ENCODE measurements around the gene MAP4K5. TPM values are rescaled to one million over a fixed set of nuclear protein-coding genes. Genes with fewer than 3 reads are reported as not detected.

Gene MAP4K5
- polyA plus RNA-seq, 1 donor (not counting 4 experiments of a cell fraction or from before 2014, with no cell fraction given), result 25.8 TPM

- no peaks in the 10 kb centered on the region for H3K4me1 ChIP-seq (ENCODE audit: control insufficient read depth, extremely low read depth, insufficient read depth, low read length)
- H2AFZ ChIP-seq (ENCODE audit: control insufficient read depth, low read length), result no peak overlapping the region
- H3K9me1 ChIP-seq (ENCODE audit: control insufficient read depth, extremely low read depth, insufficient read depth, low read length), result no peaks in the 10 kb centered on the region
- H3K9me3 ChIP-seq (ENCODE audit: control insufficient read depth, low read depth, low read length), result no peaks in the 10 kb centered on the region
- no peak overlapping the region for H3K4me3 ChIP-seq (ENCODE audit: control insufficient read depth in 2 of 3, extremely low read depth in 1 of 3, insufficient read depth in 2 of 3, low read depth in 1 of 3, low read length in 3 of 3)
- no peak for DNase-seq (ENCODE audit: low read depth, low spot score)
- H3K27me3 ChIP-seq (ENCODE audit: control insufficient read depth, extremely low read depth, insufficient read depth, low read length), result no peaks in the 10 kb centered on the region
- no peaks in the 10 kb centered on the region for H4K20me1 ChIP-seq (ENCODE audit: control insufficient read depth, extremely low read depth, insufficient read depth, low read length)
- no peaks in the 10 kb centered on the region for H3K79me2 ChIP-seq (ENCODE audit: control insufficient read depth, insufficient read depth, low read length)
- no peaks in the 10 kb centered on the region for H3K36me3 ChIP-seq (ENCODE audit: control insufficient read depth in 2 of 2, extremely low read depth in 1 of 2, insufficient read depth in 2 of 2, low read length in 2 of 2)
- dilution Hi-C loops (cut with MboI; ENCODE audit: extremely low pct_ligation_motif_present, low sequenced_read_pairs), result no loop called here
- H3K4me2 ChIP-seq (ENCODE audit: control insufficient read depth, extremely low read depth, insufficient read depth, low read depth, low read length), result no peak overlapping the region
- no peak for TF ChIP-seq CTCF (optimal IDR thresholded peaks at IDR 0.05 in 1 of 3, IDR thresholded peaks at IDR 0.05 in 1 of 3, conservative IDR thresholded peaks at IDR 0.05 in 1 of 3; ENCODE audit: extremely low read depth in 1 of 3, insufficient read depth in 2 of 3, low read length in 3 of 3)
- TF ChIP-seq EZH2 (IDR thresholded peaks at IDR 0.05; ENCODE audit: low read length), result no peak
- no peak overlapping the region for H3K27ac ChIP-seq (ENCODE audit: control insufficient read depth, insufficient read depth, low read length)
- FAIRE-seq, result no peak
- no peak overlapping the region for H3K9ac ChIP-seq (ENCODE audit: control insufficient read depth, extremely low read depth, insufficient read depth, low read length)
Observed at GRCh38 chr14:50388256-50388931, 144.0 kb downstream of the MAP4K5 start.

GRCh38 chr14:50387548-50387947, 144.8 kb downstream of the MAP4K5 start:
- no peaks in the 10 kb centered on the region for H3K9me1 ChIP-seq (ENCODE audit: control insufficient read depth, extremely low read depth, insufficient read depth, low read length)
- no peaks in the 10 kb centered on the region for H3K36me3 ChIP-seq (ENCODE audit: control insufficient read depth in 2 of 2, extremely low read depth in 1 of 2, insufficient read depth in 2 of 2, low read length in 2 of 2)
- TF ChIP-seq CTCF (optimal IDR thresholded peaks at IDR 0.05 in 1 of 3, IDR thresholded peaks at IDR 0.05 in 1 of 3, conservative IDR thresholded peaks at IDR 0.05 in 1 of 3; ENCODE audit: extremely low read depth in 1 of 3, insufficient read depth in 2 of 3, low read length in 3 of 3) (no peak), EZH2 (IDR thresholded peaks at IDR 0.05; ENCODE audit: low read length) (no peak)
- H3K27me3 ChIP-seq (ENCODE audit: control insufficient read depth, extremely low read depth, insufficient read depth, low read length), result no peaks in the 10 kb centered on the region
- no peaks in the 10 kb centered on the region for H3K9me3 ChIP-seq (ENCODE audit: control insufficient read depth, low read depth, low read length)
- H3K9ac ChIP-seq (ENCODE audit: control insufficient read depth, extremely low read depth, insufficient read depth, low read length), result no peak overlapping the region
- dilution Hi-C loops (cut with MboI; ENCODE audit: extremely low pct_ligation_motif_present, low sequenced_read_pairs), result no loop called here
- no peaks in the 10 kb centered on the region for H3K4me1 ChIP-seq (ENCODE audit: control insufficient read depth, extremely low read depth, insufficient read depth, low read length)
- no peak overlapping the region for H3K27ac ChIP-seq (ENCODE audit: control insufficient read depth, insufficient read depth, low read length)
- no peaks in the 10 kb centered on the region for H4K20me1 ChIP-seq (ENCODE audit: control insufficient read depth, extremely low read depth, insufficient read depth, low read length)
- H3K79me2 ChIP-seq (ENCODE audit: control insufficient read depth, insufficient read depth, low read length), result no peaks in the 10 kb centered on the region
- no peak overlapping the region for H3K4me3 ChIP-seq (ENCODE audit: control insufficient read depth in 2 of 3, extremely low read depth in 1 of 3, insufficient read depth in 2 of 3, low read depth in 1 of 3, low read length in 3 of 3)
- H2AFZ ChIP-seq (ENCODE audit: control insufficient read depth, low read length), result no peak overlapping the region
- FAIRE-seq (no peak), DNase-seq (ENCODE audit: low read depth, low spot score) (no peak)
- H3K4me2 ChIP-seq (ENCODE audit: control insufficient read depth, extremely low read depth, insufficient read depth, low read depth, low read length), result no peak overlapping the region

Data from keratinocyte (primary cell).